ENCODE measurements around the gene KIZ.

Gene KIZ

GRCh38 chr20:21286775-21287174 lies 160.9 kb downstream of the KIZ start:
- Histone ChIP-seq H3K79me2 (ENCODE audit: insufficient read depth, low read length) (no peaks in the 10 kb centered on the region), H3K4me3 (ENCODE audit: low read depth in 1 of 2, low read length in 2 of 2) (no peak overlapping the region), H3K4me1 (ENCODE audit: insufficient read depth, low read length) (no peaks in the 10 kb centered on the region), H3K36me3 (ENCODE audit: insufficient read depth, low read length) (no peaks in the 10 kb centered on the region), H3K27me3 (ENCODE audit: insufficient read depth, low read length, poor library complexity) (peaks cover 7% of the 10 kb centered on the region), H4K20me1 (ENCODE audit: insufficient read depth, low read length) (no peaks in the 10 kb centered on the region), H3K27ac (ENCODE audit: low read length) (no peak overlapping the region), H3K9me3 (ENCODE audit: insufficient read depth, low read length, severe bottlenecking) (no peaks in the 10 kb centered on the region), H2AFZ (ENCODE audit: low read depth, low read length) (no peak overlapping the region), H3K9ac (ENCODE audit: low read depth, low read length) (no peak overlapping the region), H3K4me2 (ENCODE audit: insufficient read depth, low read length) (no peak overlapping the region)
- no peak for ATAC-seq (ENCODE audit: insufficient read depth, low read depth)
- no peak for DNase-seq
- no peak for TF ChIP-seq CTCF (IDR thresholded peaks at IDR 0.05; ENCODE audit: borderline replicate concordance, extremely low read depth, low read length, poor library complexity, severe bottlenecking)
- no peak for TF ChIP-seq EZH2 (IDR thresholded peaks at IDR 0.05; ENCODE audit: borderline replicate concordance, low read depth, low read length, severe bottlenecking)

DNA sequence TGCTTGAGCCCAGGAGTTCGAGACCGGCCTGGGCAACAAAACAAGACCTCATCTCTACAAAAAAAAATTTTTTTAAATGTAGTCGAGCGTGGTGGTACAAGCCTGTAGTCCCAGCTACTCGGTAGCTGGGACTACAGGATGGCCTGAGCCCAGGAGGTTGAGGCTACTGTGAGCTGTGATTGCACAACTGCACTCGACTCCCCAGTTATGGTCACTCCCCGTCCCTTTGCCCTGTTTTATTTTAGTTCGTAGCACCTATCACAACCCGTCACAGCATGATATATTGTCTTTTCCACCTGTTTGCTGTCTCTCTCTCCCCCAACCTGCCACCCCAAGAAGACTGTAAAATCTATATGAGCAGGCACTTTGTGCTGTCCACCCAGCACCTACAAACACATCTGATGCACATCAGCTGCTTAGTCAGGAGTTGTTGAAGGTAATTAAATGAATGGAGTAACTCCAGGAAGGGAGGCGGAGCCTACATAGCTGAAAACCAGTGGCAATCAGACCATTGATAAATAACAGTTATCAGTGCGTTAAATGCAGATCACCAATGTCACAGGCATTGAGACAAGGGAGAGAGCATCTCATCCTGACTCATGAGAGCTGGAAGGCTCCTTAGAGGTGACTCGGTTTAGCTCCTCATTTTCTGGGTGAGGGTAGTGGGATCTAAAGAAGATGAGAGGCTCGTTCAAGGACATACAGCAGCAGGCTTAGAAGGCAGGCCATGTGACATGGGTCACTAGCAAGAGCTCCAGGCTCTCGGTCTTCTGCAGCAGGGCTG lies 162.9 kb downstream of the KIZ start:
- Histone ChIP-seq H3K9ac (ENCODE audit: low read depth, low read length) (no peak overlapping the region), H3K36me3 (ENCODE audit: insufficient read depth, low read length) (no peaks in the 10 kb centered on the region), H3K4me3 (ENCODE audit: low read depth in 1 of 2, low read length in 2 of 2) (no peak overlapping the region), H3K79me2 (ENCODE audit: insufficient read depth, low read length) (no peaks in the 10 kb centered on the region), H3K4me2 (ENCODE audit: insufficient read depth, low read length) (no peak overlapping the region), H2AFZ (ENCODE audit: low read depth, low read length) (no peak overlapping the region), H3K27ac (ENCODE audit: low read length) (no peak overlapping the region), H4K20me1 (ENCODE audit: insufficient read depth, low read length) (no peaks in the 10 kb centered on the region), H3K27me3 (ENCODE audit: insufficient read depth, low read length, poor library complexity) (peaks cover 7% of the 10 kb centered on the region), H3K9me3 (ENCODE audit: insufficient read depth, low read length, severe bottlenecking) (no peaks in the 10 kb centered on the region), H3K4me1 (ENCODE audit: insufficient read depth, low read length) (no peaks in the 10 kb centered on the region)
- TF ChIP-seq CTCF (IDR thresholded peaks at IDR 0.05; ENCODE audit: borderline replicate concordance, extremely low read depth, low read length, poor library complexity, severe bottlenecking): no peak
- no peak for TF ChIP-seq EZH2 (IDR thresholded peaks at IDR 0.05; ENCODE audit: borderline replicate concordance, low read depth, low read length, severe bottlenecking)
- DNase-seq (no peak), ATAC-seq (ENCODE audit: insufficient read depth, low read depth) (no peak)

DNA sequence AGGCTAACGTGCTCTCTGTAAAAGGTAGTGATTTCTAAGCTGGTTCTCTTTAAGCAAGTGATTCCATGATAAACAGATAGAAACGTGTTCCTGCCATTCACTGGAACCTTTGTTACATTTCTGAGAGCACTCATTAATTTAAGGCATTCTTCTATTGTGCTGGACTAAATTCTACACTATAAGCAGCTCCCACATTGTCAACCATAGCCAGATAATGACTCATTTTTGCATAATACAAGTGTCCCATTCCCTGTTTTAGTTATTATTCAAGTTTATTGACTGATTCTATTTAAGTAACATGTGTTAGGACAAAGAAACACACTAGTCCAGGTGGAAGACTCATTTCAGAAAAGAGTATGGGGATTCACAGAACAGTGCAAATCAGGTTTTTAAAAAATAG lies 163.8 kb downstream of the KIZ start:
- Histone ChIP-seq H3K9me3 (ENCODE audit: insufficient read depth, low read length, severe bottlenecking) (no peaks in the 10 kb centered on the region), H2AFZ (ENCODE audit: low read depth, low read length) (no peak overlapping the region), H3K9ac (ENCODE audit: low read depth, low read length) (no peak overlapping the region), H3K27me3 (ENCODE audit: insufficient read depth, low read length, poor library complexity) (peaks cover 8% of the 10 kb centered on the region), H3K4me2 (ENCODE audit: insufficient read depth, low read length) (no peak overlapping the region), H3K4me1 (ENCODE audit: insufficient read depth, low read length) (no peaks in the 10 kb centered on the region), H3K79me2 (ENCODE audit: insufficient read depth, low read length) (no peaks in the 10 kb centered on the region), H3K36me3 (ENCODE audit: insufficient read depth, low read length) (no peaks in the 10 kb centered on the region), H3K4me3 (ENCODE audit: low read depth in 1 of 2, low read length in 2 of 2) (no peak overlapping the region), H3K27ac (ENCODE audit: low read length) (no peak overlapping the region), H4K20me1 (ENCODE audit: insufficient read depth, low read length) (no peaks in the 10 kb centered on the region)
- no peak for DNase-seq
- no peak for TF ChIP-seq EZH2 (IDR thresholded peaks at IDR 0.05; ENCODE audit: borderline replicate concordance, low read depth, low read length, severe bottlenecking)
- TF ChIP-seq CTCF (IDR thresholded peaks at IDR 0.05; ENCODE audit: borderline replicate concordance, extremely low read depth, low read length, poor library complexity, severe bottlenecking): no peak
- ATAC-seq (ENCODE audit: insufficient read depth, low read depth): no peak

Measured in DND-41 (cell line).